ENCODE results near the gene ATG4D. TPM values are rescaled to one million over a fixed set of nuclear protein-coding genes. Genes with fewer than 3 reads are reported as not detected.
"Not testable (repeated sequence)": the region's sequence is repeated elsewhere in the genome, so short reads cannot be mapped to it uniquely, and the experiment has no call there.

The ATG4D gene
- total and polyA plus RNA-seq, 4 donors: 4.7 to 44.4 (median 11.1) TPM

- Histone ChIP-seq H3K27ac (ENCODE audit: low read depth in 1 of 2, low read length in 2 of 2) (peak within 1 kb of the TSS; percentile 46 to 65), H3K27me3 (ENCODE audit: control insufficient read depth in 4 of 4, insufficient read depth in 4 of 4, low read length in 3 of 4) (no peaks in the 10 kb centered on the region), H3K36me3 (ENCODE audit: control insufficient read depth in 4 of 4, insufficient read depth in 3 of 4, low read depth in 1 of 4, low read length in 3 of 4) (no peaks in the 10 kb centered on the region), H3K9ac (ENCODE audit: low read depth in 1 of 2, low read length in 2 of 2) (peak within 1 kb of the TSS; percentile 22 to 58), H3K4me3 (ENCODE audit: low read depth in 1 of 3, low read length in 3 of 3) (peak within 1 kb of the TSS; percentile 54 to 91 (median 55)), H3K9me3 (ENCODE audit: control insufficient read depth in 4 of 4, low read length in 3 of 4) (no peaks in the 10 kb centered on the region), H3K4me1 (ENCODE audit: control insufficient read depth in 4 of 4, insufficient read depth in 4 of 4, low read length in 3 of 4) (peaks cover 13 to 41% (median 23%) of the 10 kb centered on the region in 4 donors)
- TF ChIP-seq REST (IDR thresholded peaks at IDR 0.05) (peak; percentile 34), CTCF (IDR thresholded peaks at IDR 0.05; ENCODE audit: low read depth, low read length, missing input control) (peak; percentile 43), HNF4A (conservative IDR thresholded peaks at IDR 0.05) (peak in 1 of 2 donors; percentile 2), JUND (IDR thresholded peaks at IDR 0.05) (no peak), ATF3 (IDR thresholded peaks at IDR 0.05) (no peak), FOXA1 (IDR thresholded peaks at IDR 0.05) (peak; percentile 46), SP1 (IDR thresholded peaks at IDR 0.05) (peak; percentile 92), RXRA (IDR thresholded peaks at IDR 0.05) (peak; percentile 56 to 72), ZBTB33 (IDR thresholded peaks at IDR 0.05) (peak; percentile 77), FOXA2 (IDR thresholded peaks at IDR 0.05) (no peak), NR2F2 (IDR thresholded peaks at IDR 0.05) (no peak), TAF1 (conservative IDR thresholded peaks at IDR 0.05) (no peak), GABPA (IDR thresholded peaks at IDR 0.05 in 1 of 2, conservative IDR thresholded peaks at IDR 0.05 in 1 of 2) (peak in 1 of 2 donors; percentile 54), YY1 (IDR thresholded peaks at IDR 0.05) (peak; percentile 88), EGR1 (IDR thresholded peaks at IDR 0.05; ENCODE audit: low read depth in 2 of 2) (peak in 1 of 2 donors; percentile 55), MAX (IDR thresholded peaks at IDR 0.05) (peak; percentile 75), HNF4G (IDR thresholded peaks at IDR 0.05) (no peak), RAD21 (IDR thresholded peaks at IDR 0.05) (no peak)
- DNase-seq (ENCODE audit: low spot score): peak; percentile 99
- under 1% methylated on average over 71 of the region's 71 CpGs for WGBS
Measured at GRCh38 chr19:10568826-10569651, 25.3 kb downstream of the ATG4D start, which contains the start of gene CDKN2D. Gene CDKN2D (minus strand): TSS chr19:10568979. CDS start chr19:10568653, 326 bp downstream.

- not testable (repeated sequence) for H3K4me3 ChIP-seq (ENCODE audit: low read depth in 1 of 3, low read length in 3 of 3); H3K36me3 ChIP-seq (ENCODE audit: control insufficient read depth in 4 of 4, insufficient read depth in 3 of 4, low read depth in 1 of 4, low read length in 3 of 4); DNase-seq (ENCODE audit: low spot score); H3K27me3 ChIP-seq (ENCODE audit: control insufficient read depth in 4 of 4, insufficient read depth in 4 of 4, low read length in 3 of 4); H3K9ac ChIP-seq (ENCODE audit: low read depth in 1 of 2, low read length in 2 of 2); H3K27ac ChIP-seq (ENCODE audit: low read depth in 1 of 2, low read length in 2 of 2); H3K9me3 ChIP-seq (ENCODE audit: control insufficient read depth in 4 of 4, low read length in 3 of 4); H3K4me1 ChIP-seq (ENCODE audit: control insufficient read depth in 4 of 4, insufficient read depth in 4 of 4, low read length in 3 of 4)
- WGBS: 91% methylated on average over 6 of the region's 6 CpGs
Measured at GRCh38 chr19:10573793-10574192, 30.1 kb downstream of the ATG4D start.
